ENCODE measurements around the gene GPR143. TPM values are rescaled to one million over a fixed set of nuclear protein-coding genes. Genes with fewer than 3 reads are reported as not detected.
"Not testable (repeated sequence)": the region's sequence is repeated elsewhere in the genome, so short reads cannot be mapped to it uniquely, and the experiment has no call there.

Gene GPR143
- total RNA-seq, result not detected in 2 replicates

DNA sequence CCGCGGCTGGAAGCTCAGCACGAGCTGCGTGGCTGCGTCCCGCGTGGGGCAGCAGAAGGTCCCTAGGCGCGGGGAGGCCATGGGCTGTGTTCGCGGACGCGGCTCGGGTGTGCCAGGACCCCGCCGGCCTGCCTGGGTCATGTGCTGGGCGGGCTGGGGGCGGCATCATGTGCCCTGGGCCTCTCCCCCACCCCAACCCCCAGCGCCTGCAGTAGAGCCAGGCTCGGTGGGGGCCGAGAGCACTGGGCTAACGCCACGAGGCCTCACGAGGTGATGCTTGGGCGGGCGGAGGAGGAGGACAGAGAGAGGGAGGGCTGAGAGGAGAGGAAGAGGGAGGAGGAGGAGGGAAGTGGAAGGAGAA lies at the start of gene GPR143:
GPR143 (minus strand) TSS at position 111 of the 361 bp plus-strand sequence; CDS start at position 81, 30 bp downstream.
- H3K27me3 Mint-ChIP-seq, result peaks cover 16% of the 10 kb centered on the region
- no peaks in the 10 kb centered on the region for H3K36me3 Mint-ChIP-seq (ENCODE audit: low read depth)
- H3K4me3 Mint-ChIP-seq, result no peak within 1 kb of the TSS
- intact Hi-C loops (cut with micrococcal nuclease), result no loop called here
- H3K27ac Mint-ChIP-seq, result no peak within 1 kb of the TSS
- no peaks in the 10 kb centered on the region for H3K9me3 Mint-ChIP-seq
- DNase-seq, result no peak
- H3K4me1 Mint-ChIP-seq, result peaks cover 2% of the 10 kb centered on the region

- H3K4me3 Mint-ChIP-seq; DNase-seq; H3K36me3 Mint-ChIP-seq (ENCODE audit: low read depth); H3K9me3 Mint-ChIP-seq; H3K27ac Mint-ChIP-seq; H3K27me3 Mint-ChIP-seq; intact Hi-C loops (cut with micrococcal nuclease); H3K4me1 Mint-ChIP-seq: not testable (repeated sequence)
These were observed 45.4 kb upstream of the GPR143 start for GRCh38 chrX:9811086-9811485.

- not testable (repeated sequence) for DNase-seq, H3K4me3 Mint-ChIP-seq
These were observed 44.2 kb upstream of the GPR143 start for GRCh38 chrX:9809876-9810275.

DNA sequence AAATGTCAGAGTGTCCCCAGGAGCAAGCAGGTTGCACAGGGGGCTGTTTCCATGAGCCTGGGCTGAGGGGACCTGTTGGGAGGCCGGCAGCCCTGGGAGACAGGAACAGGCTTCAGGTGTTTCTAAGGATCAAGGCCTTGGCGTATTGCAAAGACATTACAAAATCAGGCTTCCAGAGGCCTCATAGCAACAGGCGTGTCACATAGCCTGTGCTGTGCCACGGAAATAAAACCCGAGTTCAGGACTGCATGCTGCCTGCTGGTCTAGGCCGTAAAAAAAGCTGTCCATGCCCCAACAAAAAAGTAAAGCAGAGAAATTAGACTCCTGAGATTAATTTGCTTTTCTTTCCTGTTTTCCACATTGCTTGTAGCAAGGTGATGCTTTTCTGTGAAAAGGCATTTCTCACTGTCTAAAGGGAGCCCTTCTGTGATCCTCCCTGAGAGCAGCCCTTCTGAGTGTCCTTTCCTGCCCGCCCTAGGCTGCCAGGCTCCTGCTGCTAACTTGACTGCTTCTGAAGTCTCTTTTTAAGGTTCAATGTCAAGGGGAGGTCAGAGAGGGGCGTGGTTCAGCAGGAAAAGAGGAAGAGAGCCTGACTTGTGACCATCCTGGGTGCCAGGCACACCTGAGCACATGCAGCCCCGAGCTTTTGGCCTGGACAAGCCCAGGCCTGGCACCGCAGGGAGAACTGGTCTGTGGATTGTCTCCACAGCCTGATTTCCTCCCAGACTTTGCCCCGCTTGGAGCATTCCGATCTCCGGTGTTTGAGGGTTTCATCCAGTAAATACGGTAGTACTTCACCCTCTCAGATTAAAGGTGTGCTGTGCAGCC lies 41.9 kb upstream of the GPR143 start:
- Mint-ChIP-seq H3K27me3 (no peaks in the 10 kb centered on the region), H3K27ac (no peak overlapping the region), H3K4me1 (no peaks in the 10 kb centered on the region), H3K4me3 (no peak overlapping the region), H3K36me3 (ENCODE audit: low read depth) (no peaks in the 10 kb centered on the region), H3K9me3 (no peaks in the 10 kb centered on the region)
- intact Hi-C loops (cut with micrococcal nuclease), result no loop called here
- no peak for DNase-seq

More at GRCh38 chrX:9809876-9810275, 44.2 kb upstream of the GPR143 start:
- H3K9me3 Mint-ChIP-seq; H3K27ac Mint-ChIP-seq; intact Hi-C loops (cut with micrococcal nuclease); H3K36me3 Mint-ChIP-seq (ENCODE audit: low read depth); H3K4me1 Mint-ChIP-seq; H3K27me3 Mint-ChIP-seq: not testable (repeated sequence)

GRCh38 chrX:9805956-9806355 lies 40.3 kb upstream of the GPR143 start:
- intact Hi-C loops (cut with micrococcal nuclease), result no loop called here
- no peak overlapping the region for H3K27ac Mint-ChIP-seq
- DNase-seq, result no peak
- H3K4me3 Mint-ChIP-seq, result no peak overlapping the region
- no peaks in the 10 kb centered on the region for H3K9me3 Mint-ChIP-seq
- no peaks in the 10 kb centered on the region for H3K36me3 Mint-ChIP-seq (ENCODE audit: low read depth)
- no peaks in the 10 kb centered on the region for H3K4me1 Mint-ChIP-seq
- no peaks in the 10 kb centered on the region for H3K27me3 Mint-ChIP-seq

DNA sequence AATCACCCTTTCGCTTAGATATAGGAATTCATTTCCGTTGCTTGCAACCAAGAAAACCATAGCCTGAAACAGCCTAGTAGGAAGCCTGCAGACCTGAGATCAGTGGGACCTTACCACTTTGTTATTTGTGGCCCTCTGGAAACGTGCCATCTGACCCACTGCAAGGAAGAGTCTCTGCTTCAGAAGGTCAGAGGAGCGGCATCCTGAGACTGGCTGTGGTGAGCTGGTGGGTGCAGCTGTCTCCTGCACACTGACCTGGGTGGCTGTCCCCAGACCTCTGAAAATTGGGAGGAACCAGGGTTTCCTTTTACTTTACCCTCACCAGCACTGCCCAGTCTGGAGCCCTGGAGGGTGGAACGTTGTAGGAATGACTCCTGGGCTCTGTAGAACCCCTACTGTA lies 38.8 kb upstream of the GPR143 start:
- Mint-ChIP-seq H3K9me3 (no peaks in the 10 kb centered on the region), H3K27ac (no peak overlapping the region), H3K27me3 (no peaks in the 10 kb centered on the region), H3K4me3 (no peak overlapping the region), H3K36me3 (ENCODE audit: low read depth) (no peaks in the 10 kb centered on the region), H3K4me1 (no peaks in the 10 kb centered on the region)
- intact Hi-C loops (cut with micrococcal nuclease), result no loop called here
- DNase-seq, result no peak

GRCh38 chrX:9802737-9803136 lies 37.1 kb upstream of the GPR143 start:
- DNase-seq, result no peak
- Mint-ChIP-seq H3K27ac (no peak overlapping the region), H3K4me3 (no peak overlapping the region), H3K36me3 (ENCODE audit: low read depth) (no peaks in the 10 kb centered on the region), H3K4me1 (no peaks in the 10 kb centered on the region), H3K27me3 (no peaks in the 10 kb centered on the region), H3K9me3 (no peaks in the 10 kb centered on the region)
- intact Hi-C loops (cut with micrococcal nuclease), result no loop called here

- intact Hi-C loops (cut with micrococcal nuclease), result no loop called here
- no peaks in the 10 kb centered on the region for H3K4me1 Mint-ChIP-seq
- no peaks in the 10 kb centered on the region for H3K36me3 Mint-ChIP-seq (ENCODE audit: low read depth)
- H3K27ac Mint-ChIP-seq, result no peak overlapping the region
- H3K4me3 Mint-ChIP-seq, result no peak overlapping the region
- H3K27me3 Mint-ChIP-seq, result no peaks in the 10 kb centered on the region
- DNase-seq, result no peak
- no peaks in the 10 kb centered on the region for H3K9me3 Mint-ChIP-seq
These were observed 32.0 kb upstream of the GPR143 start for GRCh38 chrX:9797384-9798360.

DNA sequence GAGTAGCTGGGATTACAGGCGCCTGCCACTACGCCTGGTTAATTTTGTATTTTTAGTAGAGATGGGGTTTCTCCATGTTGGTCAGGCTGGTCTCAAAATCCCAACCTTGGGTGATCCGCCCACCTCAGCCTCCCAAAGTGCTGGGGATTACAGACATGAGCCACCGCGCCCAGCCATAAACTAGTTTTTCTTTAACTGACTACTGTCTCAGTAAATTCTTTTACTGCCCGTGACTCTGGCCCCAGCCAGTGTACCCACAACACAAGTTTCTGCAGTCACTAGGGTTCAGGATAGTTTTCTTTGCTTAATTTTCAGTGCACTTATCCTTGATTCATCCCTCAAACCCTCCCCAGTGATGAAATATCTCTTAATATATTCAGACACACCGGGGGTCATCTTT lies 28.8 kb upstream of the GPR143 start:
- no peaks in the 10 kb centered on the region for H3K9me3 Mint-ChIP-seq
- intact Hi-C loops (cut with micrococcal nuclease), result no loop called here
- H3K27me3 Mint-ChIP-seq, result no peaks in the 10 kb centered on the region
- H3K4me1 Mint-ChIP-seq, result no peaks in the 10 kb centered on the region
- no peak overlapping the region for H3K4me3 Mint-ChIP-seq
- no peaks in the 10 kb centered on the region for H3K36me3 Mint-ChIP-seq (ENCODE audit: low read depth)
- H3K27ac Mint-ChIP-seq, result no peak overlapping the region
- no peak for DNase-seq

DNA sequence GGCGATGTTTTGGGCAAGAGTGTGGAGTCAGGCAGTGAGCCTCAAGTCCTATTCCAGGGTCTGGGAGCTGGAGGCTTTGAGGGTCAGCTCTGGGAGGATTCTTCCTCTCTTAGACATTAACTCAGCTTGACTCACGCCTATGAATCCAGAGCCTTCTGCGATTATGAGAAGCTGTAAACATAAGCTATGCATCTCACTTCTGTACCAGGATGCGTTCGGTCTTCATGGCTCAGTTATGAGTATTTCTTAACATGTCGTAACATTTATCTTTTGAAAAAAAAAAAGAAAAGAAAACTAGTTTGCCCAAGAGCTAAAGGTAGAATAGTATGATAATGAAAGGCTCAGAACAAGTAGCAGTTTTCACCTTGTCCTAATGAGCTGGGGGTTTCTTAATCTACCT lies 25.2 kb upstream of the GPR143 start:
- no peaks in the 10 kb centered on the region for H3K36me3 Mint-ChIP-seq (ENCODE audit: low read depth)
- H3K9me3 Mint-ChIP-seq, result no peaks in the 10 kb centered on the region
- H3K4me3 Mint-ChIP-seq, result no peak overlapping the region
- H3K27me3 Mint-ChIP-seq, result peaks cover 15% of the 10 kb centered on the region
- H3K4me1 Mint-ChIP-seq, result no peaks in the 10 kb centered on the region
- intact Hi-C loops (cut with micrococcal nuclease), result no loop called here
- no peak overlapping the region for H3K27ac Mint-ChIP-seq
- DNase-seq, result no peak

DNA sequence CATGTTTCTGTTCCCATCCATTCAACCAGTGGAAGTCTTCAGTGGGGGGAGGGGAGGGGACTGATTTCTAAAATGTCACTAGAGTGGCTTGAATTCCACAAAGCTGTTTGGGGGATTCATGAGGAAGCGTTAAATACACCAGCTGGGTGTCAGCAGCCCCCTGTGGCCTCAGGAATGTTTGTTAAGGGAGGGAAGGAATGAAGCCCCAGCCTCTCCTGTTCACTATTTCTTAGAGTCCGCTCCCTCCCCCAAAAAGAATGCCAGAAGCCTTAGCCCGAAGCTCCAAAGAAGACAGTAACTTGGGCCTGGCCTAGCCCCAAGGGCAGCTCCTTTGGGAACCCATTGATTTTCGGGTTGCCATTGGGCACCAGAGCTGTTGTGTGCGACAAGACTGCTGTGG lies 23.9 kb upstream of the GPR143 start:
- H3K36me3 Mint-ChIP-seq (ENCODE audit: low read depth), result no peaks in the 10 kb centered on the region
- H3K4me1 Mint-ChIP-seq, result no peaks in the 10 kb centered on the region
- intact Hi-C loops (cut with micrococcal nuclease), result no loop called here
- H3K9me3 Mint-ChIP-seq, result no peaks in the 10 kb centered on the region
- H3K27me3 Mint-ChIP-seq, result peaks cover 22% of the 10 kb centered on the region
- DNase-seq, result no peak
- H3K4me3 Mint-ChIP-seq, result no peak overlapping the region
- H3K27ac Mint-ChIP-seq, result no peak overlapping the region

DNA sequence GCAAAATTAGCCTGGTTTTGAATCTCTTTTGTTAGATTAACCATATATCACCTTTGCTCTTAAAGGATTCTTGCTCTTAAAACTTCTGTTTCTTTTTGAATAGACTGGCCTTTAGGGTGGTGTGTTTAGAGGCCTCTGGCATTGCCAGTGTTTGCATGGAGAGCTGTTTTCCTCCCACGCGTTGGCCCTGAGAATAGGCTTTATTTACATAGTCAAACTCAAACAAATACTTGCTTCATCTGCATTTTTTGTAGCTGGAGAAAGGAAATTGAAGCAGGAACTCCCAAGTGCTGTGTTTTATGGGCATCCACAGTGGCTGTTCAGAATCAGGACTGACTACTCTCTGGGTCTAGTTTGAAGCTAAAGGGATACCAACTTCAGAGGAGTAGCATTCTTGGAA lies 23.3 kb upstream of the GPR143 start:
- DNase-seq, result no peak
- Mint-ChIP-seq H3K27me3 (peaks cover 28% of the 10 kb centered on the region), H3K27ac (no peak overlapping the region), H3K4me3 (no peak overlapping the region), H3K36me3 (ENCODE audit: low read depth) (no peaks in the 10 kb centered on the region), H3K4me1 (no peaks in the 10 kb centered on the region), H3K9me3 (no peaks in the 10 kb centered on the region)
- intact Hi-C loops (cut with micrococcal nuclease), result no loop called here

DNA sequence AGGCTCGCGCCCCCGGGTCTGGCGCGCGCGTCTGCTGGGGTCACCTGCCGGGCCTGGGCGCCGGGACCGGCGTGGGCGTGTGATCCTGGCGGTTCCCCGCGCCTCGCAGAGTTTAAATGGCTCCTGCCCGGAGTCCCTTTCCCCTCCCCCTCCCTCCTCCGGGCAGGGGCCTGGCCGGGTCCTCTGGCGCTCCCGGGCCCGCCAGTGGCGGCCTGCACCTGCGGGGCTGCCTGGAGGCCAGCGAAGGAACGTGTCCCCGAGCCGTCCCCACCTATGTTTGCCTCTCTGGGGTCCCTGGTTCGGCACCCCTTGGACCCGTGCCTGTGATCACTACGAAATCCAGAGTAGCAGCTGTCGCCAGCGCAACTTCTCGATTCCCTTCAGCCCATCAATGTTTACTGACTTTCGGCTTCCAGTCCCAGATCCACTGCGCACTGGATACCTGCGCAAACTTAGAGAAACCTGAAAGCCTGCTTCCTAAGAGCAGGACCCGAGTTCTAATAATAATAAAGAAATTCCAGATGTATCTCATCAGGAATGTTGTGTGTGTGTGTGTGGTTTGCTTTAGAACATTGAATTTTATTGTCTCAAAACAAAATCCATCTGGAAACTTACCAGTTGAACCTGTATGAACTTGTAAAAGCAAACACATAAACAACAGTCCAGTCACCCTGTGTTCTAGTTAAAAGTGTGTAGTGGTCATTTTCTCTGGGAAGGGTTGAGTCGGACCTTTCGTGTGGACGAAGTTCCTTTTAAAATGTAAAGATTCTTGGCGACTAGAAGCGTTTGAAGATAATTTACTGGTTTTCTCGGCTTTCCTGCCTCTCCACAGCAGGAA lies 21.4 kb upstream of the GPR143 start:
- Mint-ChIP-seq H3K36me3 (ENCODE audit: low read depth) (no peaks in the 10 kb centered on the region), H3K4me1 (no peaks in the 10 kb centered on the region), H3K9me3 (no peaks in the 10 kb centered on the region), H3K4me3 (peak overlapping the region; percentile 32), H3K27ac (no peak overlapping the region), H3K27me3 (peaks cover 31% of the 10 kb centered on the region)
- DNase-seq, result no peak
- intact Hi-C loops (cut with micrococcal nuclease), result no loop called here

Data from activated CD4-positive, alpha-beta T cell treated with anti-CD3 and anti-CD28 coated beads, Interleukin-2, amount 10 ng/mL, durations not matched to agents 24 days and 14 days (primary cell).